Measurements from ENCODE around the gene ADAM12. TPM values are rescaled to one million over a fixed set of nuclear protein-coding genes. Genes with fewer than 3 reads are reported as not detected.

ADAM12 gene
- total and polyA plus RNA-seq, 2 experiments from 2014 or later = 0.13 to 0.87 TPM

- peaks cover 11% of the 10 kb centered on the region for H3K4me1 Mint-ChIP-seq
- no peaks in the 10 kb centered on the region for H3K9me3 Mint-ChIP-seq
- Histone ChIP-seq H4K20me1 (replicated peaks; ENCODE audit: insufficient read depth) (no peaks in the 10 kb centered on the region), H3K4me3 (no peak overlapping the region), H3K36me3 (ENCODE audit: insufficient read depth) (no peaks in the 10 kb centered on the region), H3F3A (replicated peaks; ENCODE audit: low read depth) (no peaks in the 10 kb centered on the region), H3K27me3 (ENCODE audit: insufficient read depth) (no peaks in the 10 kb centered on the region), H2AFZ (no peak overlapping the region), H3K27ac (ENCODE audit: low read depth) (no peak overlapping the region), H3K9me2 (ENCODE audit: insufficient read depth) (peaks cover 4% of the 10 kb centered on the region; the same call in 1 of the 2 replicates), H3K79me2 (replicated peaks; ENCODE audit: insufficient read depth) (no peaks in the 10 kb centered on the region), H3K4me1 (ENCODE audit: insufficient read depth) (0 out of 2 replicates have a peak, but pooled peaks cover 3% of the 10 kb centered on the region), H3K4me2 (no peak overlapping the region)
- H3K4me3 Mint-ChIP-seq = no peak overlapping the region
- no peak for TF ChIP-seq ZNF114 (CRISPR knock-in tag; IDR thresholded peaks at IDR 0.05)
- TF ChIP-seq ZNF462 (CRISPR knock-in tag; IDR thresholded peaks at IDR 0.05) = no peak
- TF ChIP-seq ZNF331 (CRISPR knock-in tag; IDR thresholded peaks at IDR 0.05; ENCODE audit: low read depth) = no peak
- no peak for TF ChIP-seq EZH2 (IDR thresholded peaks at IDR 0.05; ENCODE audit: low read depth, unreplicated experiment)
- no peak for TF ChIP-seq EZH2phosphoT487 (IDR thresholded peaks at IDR 0.05; ENCODE audit: unreplicated experiment)
- no peak for TF ChIP-seq JUNB (IDR thresholded peaks at IDR 0.05; ENCODE audit: unreplicated experiment)
- TF ChIP-seq, protein P1, sequence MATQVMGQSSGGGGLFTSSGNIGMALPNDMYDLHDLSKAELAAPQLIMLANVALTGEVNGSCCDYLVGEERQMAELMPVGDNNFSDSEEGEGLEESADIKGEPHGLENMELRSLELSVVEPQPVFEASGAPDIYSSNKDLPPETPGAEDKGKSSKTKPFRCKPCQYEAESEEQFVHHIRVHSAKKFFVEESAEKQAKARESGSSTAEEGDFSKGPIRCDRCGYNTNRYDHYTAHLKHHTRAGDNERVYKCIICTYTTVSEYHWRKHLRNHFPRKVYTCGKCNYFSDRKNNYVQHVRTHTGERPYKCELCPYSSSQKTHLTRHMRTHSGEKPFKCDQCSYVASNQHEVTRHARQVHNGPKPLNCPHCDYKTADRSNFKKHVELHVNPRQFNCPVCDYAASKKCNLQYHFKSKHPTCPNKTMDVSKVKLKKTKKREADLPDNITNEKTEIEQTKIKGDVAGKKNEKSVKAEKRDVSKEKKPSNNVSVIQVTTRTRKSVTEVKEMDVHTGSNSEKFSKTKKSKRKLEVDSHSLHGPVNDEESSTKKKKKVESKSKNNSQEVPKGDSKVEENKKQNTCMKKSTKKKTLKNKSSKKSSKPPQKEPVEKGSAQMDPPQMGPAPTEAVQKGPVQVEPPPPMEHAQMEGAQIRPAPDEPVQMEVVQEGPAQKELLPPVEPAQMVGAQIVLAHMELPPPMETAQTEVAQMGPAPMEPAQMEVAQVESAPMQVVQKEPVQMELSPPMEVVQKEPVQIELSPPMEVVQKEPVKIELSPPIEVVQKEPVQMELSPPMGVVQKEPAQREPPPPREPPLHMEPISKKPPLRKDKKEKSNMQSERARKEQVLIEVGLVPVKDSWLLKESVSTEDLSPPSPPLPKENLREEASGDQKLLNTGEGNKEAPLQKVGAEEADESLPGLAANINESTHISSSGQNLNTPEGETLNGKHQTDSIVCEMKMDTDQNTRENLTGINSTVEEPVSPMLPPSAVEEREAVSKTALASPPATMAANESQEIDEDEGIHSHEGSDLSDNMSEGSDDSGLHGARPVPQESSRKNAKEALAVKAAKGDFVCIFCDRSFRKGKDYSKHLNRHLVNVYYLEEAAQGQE (IDR thresholded peaks at IDR 0.05; ENCODE audit: unreplicated experiment) = no peak
- no peak for TF ChIP-seq CREB1 (CRISPR knock-in tag; IDR thresholded peaks at IDR 0.05; ENCODE audit: low read depth)
- no peak for TF ChIP-seq CTCF (conservative IDR thresholded peaks at IDR 0.05; ENCODE audit: low read depth in 2 of 2)
- no peak for TF ChIP-seq ETS1 (IDR thresholded peaks at IDR 0.05)
- no peak for TF ChIP-seq POLR2AphosphoS5 (IDR thresholded peaks at IDR 0.05; ENCODE audit: low read depth)
- no peak for TF ChIP-seq STAT1 (IDR thresholded peaks at IDR 0.05; ENCODE audit: unreplicated experiment)
- TF ChIP-seq NANOG (IDR thresholded peaks at IDR 0.05; ENCODE audit: borderline replicate concordance) = no peak
- H3K27me3 Mint-ChIP-seq (ENCODE audit: insufficient read depth, low read depth, poor library complexity) = peaks cover 2% of the 10 kb centered on the region
- ATAC-seq (no peak), DNase-seq (ENCODE audit: low spot score) (no peak)
- H3K27ac Mint-ChIP-seq = no peak overlapping the region
- H3K36me3 Mint-ChIP-seq (ENCODE audit: low read depth) = no peaks in the 10 kb centered on the region
These were observed 287.0 kb downstream of the ADAM12 start for GRCh38 chr10:126101325-126101724.
